Spleen (tissue), 11 donors: ENCODE results near the gene FAM120A. TPM values are rescaled to one million over a fixed set of nuclear protein-coding genes. Genes with fewer than 3 reads are reported as not detected.

Experiments used
- DNase-seq: peaks from one replicate; pipeline ENCODE4 v3.0.0-alpha.2; 2020
- H3K27ac ChIP-seq, 8 donors: fragments of 200-600 bp; sonication (generic) in 7 of 8; 1 replicate in 4 of 8; 2 replicates in 4 of 8; pipeline versions ENCODE4 v1.5.0 to v1.8.0; 2016 to 2021; ENCODE audit warnings: inconsistent platforms in 4 of 8, mild to moderate bottlenecking in 4 of 8, moderate library complexity in 1 of 8
- H3K27me3 ChIP-seq, 7 donors: fragments of 200-600 bp; sonication (generic) in 6 of 7; replicated peaks in 1 of 7; 1 replicate in 4 of 7; 2 replicates in 3 of 7; pipeline versions ENCODE4 v1.5.0 to v1.8.0; 2016 to 2021; ENCODE audit warnings: inconsistent platforms in 3 of 7, mild to moderate bottlenecking in 1 of 7
- H3K36me3 ChIP-seq, 6 donors: fragments of 200-600 bp; sonication (generic) in 5 of 6; 1 replicate in 4 of 6; 2 replicates in 2 of 6; pipeline versions ENCODE4 v1.5.0 to v1.8.0; 2016 to 2021; ENCODE audit warnings: inconsistent platforms in 2 of 6
- H3K4me1 ChIP-seq, 6 donors: fragments of 200-600 bp; sonication (generic) in 5 of 6; 1 replicate in 3 of 6; 2 replicates in 3 of 6; pipeline versions ENCODE4 v1.5.0 to v1.8.0; 2016 to 2021; ENCODE audit warnings: inconsistent platforms in 3 of 6
- H3K4me3 ChIP-seq, 8 donors: fragments of 200-600 bp; sonication (generic) in 7 of 8; 1 replicate in 4 of 8; 2 replicates in 4 of 8; pipeline versions ENCODE4 v1.5.0 to v1.8.0; 2016 to 2021; ENCODE audit warnings: inconsistent platforms in 4 of 8, mild to moderate bottlenecking in 4 of 8, moderate library complexity in 2 of 8
- H3K9me3 ChIP-seq, 8 donors: fragments of 200-600 bp; sonication (generic) in 7 of 8; 1 replicate in 4 of 8; 2 replicates in 4 of 8; pipeline versions ENCODE4 v1.5.0 to v1.8.0; 2016 to 2021; ENCODE audit warnings: inconsistent platforms in 4 of 8
- POLR2A ChIP-seq, 3 donors: fragments of 450-650 bp; IDR thresholded peaks; one replicate each; pipeline ENCODE4 v1.5.1; 2017; ENCODE audit warnings: antibody characterized with exemption in 3 of 3, mild to moderate bottlenecking in 1 of 3
- POLR2AphosphoS5 ChIP-seq, 3 donors: sonication (generic); formaldehyde crosslinking; IDR thresholded peaks; one replicate each; pipeline ENCODE4 v1.5.1; 2017; ENCODE audit warnings: antibody characterized with exemption in 3 of 3
- WGBS, 5 donors: extraction: QIAGEN DNeasy Blood & Tissue Kit in 3 of 5; methylation state at CpG; one replicate each; pipeline versions ENCODE4 v1.1.5 to v1.1.7; 2013 to 2018; 5-methylcytosine and 5-hydroxymethylcytosine counted together
- intact Hi-C: fragments of 100-400 bp; cut with DNase I; formaldehyde crosslinking; loops from one replicate; pipeline ENCODE4 v1.15.0; 2023; ENCODE audit warnings: low total_unique reads
- polyA plus RNA-seq, 3 donors: library from polyadenylated mRNA; stranded (reverse); fragments of 200-250 nt; gene quantifications; one replicate each; pipeline ENCODE4 v1.2.1, GENCODE V29; 2013
- total RNA-seq, 7 donors: library from RNA; depleted of rRNA in 3 of 7; stranded (reverse); fragments of >200 nt in 3 of 7; fragmentation: NEBNext Ultra II Directional in 4 of 7; extraction: Animal tissue kit (Norgen Biotek cat#: 25700) in 4 of 7; gene quantifications; one replicate each; pipeline versions ENCODE4 v1.1.0 to v1.2.1, GENCODE V29; 2016 to 2021
- TF ChIP-seq, protein P1 (sequence below), 11 experiments: fragments of 200-600 bp in 7 of 11; fragments of 450-650 bp in 4 of 11; sonication (generic) in 4 of 11; IDR thresholded peaks in 8 of 11; conservative IDR thresholded peaks in 3 of 11; 1 replicate in 7 of 11; 2 replicates in 4 of 11; pipeline versions ENCODE4 v1.4.0 to v1.8.0; 2016 to 2021; ENCODE audit warnings: antibody characterized with exemption in 11 of 11, inconsistent platforms in 4 of 11, mild to moderate bottlenecking in 1 of 11
- donor health status: healthy with polysubstance abuse.
- donor health status: DM: no; HTN: no; CAD: no; lungs with moderate emphysema.
- donor health status: DM: no; HTN: no; CAD: no.
- donor health status: Bipolar disorder and iron deficiency.
- donor health status: healthy.
- donor health status: DM: no; HTN: no; CAD: no.
- donor health status: DM: yes; HTN: yes; CAD: no.

FAM120A gene
- total and polyA plus RNA-seq, 10 donors: 33.0 to 116 (median 102) TPM

GRCh38 chr9:93453047-93453914 is 1.8 kb downstream of the FAM120A start, which contains the start of gene FAM120AOS:
TSS of gene FAM120AOS (minus strand) at chr9:93453581. CDS start at chr9:93452709, 872 bp downstream.
- intact Hi-C loops: no loop called here
- Histone ChIP-seq H3K27ac (peak within 1 kb of the TSS; percentile 91 to 99 (median 98)), H3K4me3 (peak within 1 kb of the TSS; percentile 88 to 98 (median 96)), H3K36me3 (peaks cover 0 to 17% (median 8%) of the 10 kb centered on the region in 6 donors), H3K4me1 (peaks cover 30 to 71% (median 63%) of the 10 kb centered on the region in 6 donors), H3K27me3 (no peaks in the 10 kb centered on the region), H3K9me3 (no peaks in the 10 kb centered on the region)
- TF ChIP-seq POLR2A (IDR thresholded peaks at IDR 0.05): peak in 1 of 3 donors; percentile 20
- TF ChIP-seq, protein P1, sequence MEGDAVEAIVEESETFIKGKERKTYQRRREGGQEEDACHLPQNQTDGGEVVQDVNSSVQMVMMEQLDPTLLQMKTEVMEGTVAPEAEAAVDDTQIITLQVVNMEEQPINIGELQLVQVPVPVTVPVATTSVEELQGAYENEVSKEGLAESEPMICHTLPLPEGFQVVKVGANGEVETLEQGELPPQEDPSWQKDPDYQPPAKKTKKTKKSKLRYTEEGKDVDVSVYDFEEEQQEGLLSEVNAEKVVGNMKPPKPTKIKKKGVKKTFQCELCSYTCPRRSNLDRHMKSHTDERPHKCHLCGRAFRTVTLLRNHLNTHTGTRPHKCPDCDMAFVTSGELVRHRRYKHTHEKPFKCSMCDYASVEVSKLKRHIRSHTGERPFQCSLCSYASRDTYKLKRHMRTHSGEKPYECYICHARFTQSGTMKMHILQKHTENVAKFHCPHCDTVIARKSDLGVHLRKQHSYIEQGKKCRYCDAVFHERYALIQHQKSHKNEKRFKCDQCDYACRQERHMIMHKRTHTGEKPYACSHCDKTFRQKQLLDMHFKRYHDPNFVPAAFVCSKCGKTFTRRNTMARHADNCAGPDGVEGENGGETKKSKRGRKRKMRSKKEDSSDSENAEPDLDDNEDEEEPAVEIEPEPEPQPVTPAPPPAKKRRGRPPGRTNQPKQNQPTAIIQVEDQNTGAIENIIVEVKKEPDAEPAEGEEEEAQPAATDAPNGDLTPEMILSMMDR (IDR thresholded peaks at IDR 0.05 in 8 of 11, conservative IDR thresholded peaks at IDR 0.05 in 3 of 11): peak in 1 of 11 experiments; percentile 29
- TF ChIP-seq POLR2AphosphoS5 (IDR thresholded peaks at IDR 0.05): peak; percentile 80 to 90 (median 88)
- DNase-seq: peak; percentile 96
- WGBS, 5 donors: 0 to 1% (median 1%) methylated on average over 34 of the region's 34 CpGs

- intact Hi-C loops: no loop called here
- DNase-seq: no peak
- H3K4me1 ChIP-seq: peaks cover 25 to 76% (median 74%) of the 10 kb centered on the region in 6 donors
- H3K36me3 ChIP-seq: no peaks in the 10 kb centered on the region
- H3K27ac ChIP-seq: peak overlapping the region in 5 of 8 donors; percentile 2 to 99 (median 50)
- no peaks in the 10 kb centered on the region for H3K9me3 ChIP-seq
- TF ChIP-seq, protein P1 (IDR thresholded peaks at IDR 0.05 in 8 of 11, conservative IDR thresholded peaks at IDR 0.05 in 3 of 11): no peak
- TF ChIP-seq POLR2AphosphoS5 (IDR thresholded peaks at IDR 0.05) (no peak), POLR2A (IDR thresholded peaks at IDR 0.05) (no peak)
- no peak overlapping the region for H3K4me3 ChIP-seq
- 91 to 97% (median 92%) methylated on average over 1 of the region's 1 CpG for WGBS, 5 donors
- no peaks in the 10 kb centered on the region for H3K27me3 ChIP-seq
Observed at GRCh38 chr9:93456022-93456421, 4.5 kb downstream of the FAM120A start.

DNA sequence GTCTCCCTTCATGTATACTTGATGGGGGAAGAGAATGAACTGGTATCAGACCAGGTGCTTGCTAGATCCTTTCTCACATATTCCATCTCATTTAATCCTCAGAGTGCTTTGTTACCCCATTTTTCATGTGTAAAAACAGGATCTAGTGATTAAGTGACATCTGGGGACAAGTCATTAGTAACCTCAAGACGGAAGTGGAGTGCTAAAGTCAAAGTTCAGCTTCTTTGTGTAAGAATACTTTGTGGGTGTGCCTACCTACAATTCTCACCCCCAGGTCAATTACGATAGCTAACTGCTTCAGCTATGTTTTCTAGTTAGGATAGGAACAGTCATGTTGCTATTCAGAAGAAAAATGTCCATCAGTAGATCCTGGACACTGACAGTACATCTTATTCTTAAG is 5.0 kb downstream of the FAM120A start:
- TF ChIP-seq POLR2A (IDR thresholded peaks at IDR 0.05): no peak
- 27 to 72% (median 60%) methylated on average over 2 of the region's 2 CpGs for WGBS, 5 donors
- Histone ChIP-seq H3K27me3 (no peaks in the 10 kb centered on the region), H3K4me3 (no peak overlapping the region), H3K9me3 (no peaks in the 10 kb centered on the region), H3K4me1 (peaks cover 25 to 81% (median 78%) of the 10 kb centered on the region in 6 donors), H3K27ac (peak overlapping the region in 5 of 8 donors; percentile 2 to 99 (median 50)), H3K36me3 (no peaks in the 10 kb centered on the region)
- intact Hi-C loops: no loop called here
- no peak for DNase-seq

DNA sequence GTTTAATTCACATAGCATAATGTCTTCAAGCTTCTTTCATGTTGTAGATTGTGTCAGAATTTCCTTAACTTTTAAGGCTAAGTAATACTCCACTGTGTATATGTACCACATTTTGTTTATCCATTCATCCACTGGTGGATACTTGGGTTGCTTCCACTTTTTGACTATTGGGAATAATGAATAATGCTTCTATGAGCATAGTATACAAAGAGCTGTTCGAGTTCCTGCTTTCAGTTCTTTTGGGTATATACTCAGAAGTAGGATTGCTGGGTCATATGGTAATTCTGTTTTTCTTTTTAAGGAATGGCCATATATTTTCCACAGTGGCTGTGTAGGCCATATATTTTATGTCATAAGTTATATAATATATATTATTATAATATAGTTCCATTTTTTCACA is 5.5 kb downstream of the FAM120A start:
- Histone ChIP-seq H3K27me3 (no peaks in the 10 kb centered on the region), H3K36me3 (no peaks in the 10 kb centered on the region), H3K9me3 (no peaks in the 10 kb centered on the region), H3K4me3 (no peak overlapping the region), H3K27ac (peak overlapping the region in 4 of 8 donors; percentile 2 to 99 (median 56)), H3K4me1 (peaks cover 25 to 86% (median 82%) of the 10 kb centered on the region in 6 donors)
- TF ChIP-seq, protein P1 (IDR thresholded peaks at IDR 0.05 in 8 of 11, conservative IDR thresholded peaks at IDR 0.05 in 3 of 11): no peak
- no peak for TF ChIP-seq POLR2A (IDR thresholded peaks at IDR 0.05)
- TF ChIP-seq POLR2AphosphoS5 (IDR thresholded peaks at IDR 0.05): no peak
- intact Hi-C loops: no loop called here
- 67 to 93% (median 86%) methylated on average over 1 of the region's 1 CpG for WGBS, 5 donors
- no peak for DNase-seq
